Activated T-cell treated with anti-CD3 and anti-CD28 coated beads for 24 hours (primary cell): Measurements from ENCODE around the gene EFEMP2.

ENCODE experiments used
- DNase-seq: peaks from one replicate; pipeline ENCODE4 v3.0.0-alpha.2; 2020; ENCODE audit warnings: low read depth

The EFEMP2 gene

DNA sequence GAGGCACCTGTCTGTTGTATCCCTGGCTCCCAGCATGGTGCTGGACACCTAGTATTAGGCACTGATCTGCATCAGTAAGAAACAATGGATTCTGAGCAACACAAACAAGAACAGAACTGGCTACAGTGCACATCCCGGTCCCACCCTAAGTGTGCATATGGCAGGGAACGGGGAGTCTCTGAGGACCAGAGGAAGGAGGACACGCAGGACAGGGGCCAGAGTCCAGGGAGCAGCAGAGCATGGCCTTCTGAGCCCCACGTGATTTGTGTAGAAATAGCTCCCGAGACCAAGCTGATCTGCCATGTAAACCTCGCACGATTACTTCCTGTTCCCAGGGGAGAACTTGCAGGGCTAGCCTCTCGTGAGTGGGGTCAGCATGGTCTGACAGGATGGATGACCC lies 51.5 kb downstream of the EFEMP2 start:
- no peak for DNase-seq

DNA sequence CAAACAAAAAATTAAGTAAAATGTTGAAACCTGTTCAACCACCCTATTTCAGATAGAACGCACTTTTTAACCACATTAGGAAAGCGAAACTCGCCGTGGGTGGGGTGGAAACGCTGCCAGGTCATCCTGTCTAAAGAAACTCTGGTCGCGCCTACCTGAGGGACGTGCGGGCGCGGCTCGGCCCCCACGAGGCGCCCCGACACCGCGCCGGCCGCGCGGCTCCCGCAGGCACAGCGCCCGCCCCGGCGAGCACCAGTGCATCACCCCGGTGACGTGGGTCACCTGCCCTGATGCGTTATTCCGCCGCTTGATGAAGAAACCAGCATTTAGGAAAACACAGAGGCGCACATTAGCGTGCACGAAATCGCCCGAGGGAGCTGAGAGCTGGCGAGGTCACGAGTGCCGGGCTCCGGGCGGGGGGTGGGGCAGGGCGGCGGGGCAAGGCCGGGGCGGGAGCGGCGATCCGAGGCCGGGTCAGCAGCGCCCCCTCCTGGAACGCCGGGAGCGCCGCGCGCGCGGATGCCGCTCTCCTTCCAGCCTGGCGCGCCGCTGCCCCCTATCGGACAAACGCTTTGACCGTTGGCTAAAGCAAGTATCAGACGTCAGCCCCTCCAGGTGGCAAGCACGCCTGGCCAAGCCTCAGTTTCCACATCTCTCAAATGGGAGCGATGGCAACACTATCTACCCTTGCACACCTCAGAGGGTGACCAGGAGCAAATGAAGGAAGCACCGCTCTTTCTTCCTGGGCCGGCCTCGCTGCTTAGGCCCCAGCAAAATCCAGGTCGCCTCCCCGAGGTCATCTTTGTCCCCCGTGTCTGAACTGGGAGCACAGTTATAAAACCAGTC lies 54.5 kb downstream of the EFEMP2 start:
- peak; percentile 87 for DNase-seq

DNA sequence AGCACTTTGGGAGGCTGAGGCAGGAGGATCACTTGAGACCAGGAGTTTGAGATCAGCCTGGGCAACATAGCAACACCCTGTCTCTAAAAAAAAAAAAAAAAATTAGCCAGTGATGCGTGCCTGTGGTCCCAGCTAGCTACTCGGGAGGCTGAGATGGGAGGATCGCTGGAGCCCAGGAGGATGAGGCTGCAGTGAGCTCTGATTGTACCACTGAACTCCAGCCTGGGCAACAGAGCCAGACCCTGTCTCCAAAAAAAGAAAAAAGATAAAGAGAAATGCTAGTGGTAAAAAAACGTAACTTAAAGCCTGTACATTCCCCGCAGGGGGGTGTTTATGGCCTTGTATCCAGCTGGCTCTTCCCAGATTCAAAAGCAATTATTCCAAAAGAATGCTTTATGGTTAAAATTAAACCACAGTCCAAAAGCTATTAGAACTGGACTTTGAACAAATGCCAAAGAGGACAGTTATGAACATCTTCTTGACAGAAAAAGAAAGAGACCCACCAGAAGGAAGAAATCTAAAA lies 55.2 kb downstream of the EFEMP2 start:
- DNase-seq = no peak

DNA sequence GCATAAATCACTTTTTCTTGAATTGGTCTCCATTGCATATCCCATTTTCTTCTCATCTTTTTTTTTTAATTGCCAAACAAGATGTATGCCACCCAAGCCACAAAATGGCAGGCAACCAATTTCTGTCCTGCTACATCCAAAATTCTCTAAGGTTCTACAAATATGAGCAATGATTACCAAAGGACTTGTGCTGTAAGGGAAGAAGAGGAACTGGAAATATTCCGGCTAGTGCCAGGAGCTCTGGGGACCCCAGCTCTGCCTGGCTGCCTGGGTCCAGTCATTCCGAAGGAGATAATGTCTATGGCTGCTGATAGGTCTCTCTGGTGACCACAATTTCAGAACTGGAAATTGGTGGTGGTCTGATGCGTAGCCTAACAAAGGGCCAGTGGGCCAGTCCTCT lies 55.9 kb downstream of the EFEMP2 start:
- no peak for DNase-seq
